Measurements from ENCODE around the gene RFX5. TPM values are rescaled to one million over a fixed set of nuclear protein-coding genes. Genes with fewer than 3 reads are reported as not detected.

The RFX5 gene
- total RNA-seq, 6 experiments from 2014 or later, result 9.8 to 23.0 (median 16.8) TPM

DNA sequence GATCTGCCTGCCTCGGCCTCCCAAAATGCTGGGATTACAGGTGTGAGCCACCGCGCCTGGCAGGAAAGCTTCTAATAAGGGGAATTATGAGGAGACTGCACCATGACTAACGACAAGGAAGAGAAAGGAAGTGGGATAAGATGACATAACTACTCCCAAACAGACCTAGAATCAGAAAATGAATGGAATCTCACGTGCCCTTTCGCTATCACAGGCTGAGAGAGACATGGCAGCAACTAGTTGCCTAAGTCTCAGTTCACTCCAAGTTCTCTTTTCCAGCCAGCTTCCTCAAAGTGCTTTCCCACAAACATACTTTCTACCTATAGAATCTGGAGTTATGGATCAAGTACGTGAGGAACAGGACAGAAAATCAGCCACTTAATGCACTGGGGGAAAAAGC lies 21.8 kb downstream of the RFX5 start:
- no peak overlapping the region for H3K4me3 ChIP-seq
- ATAC-seq, result no peak
- no peaks in the 10 kb centered on the region for H3K27me3 ChIP-seq
- intact Hi-C loops (cut with DNase I), result no loop called here
- H3K4me1 ChIP-seq, result peaks cover 0 to 17% (median 7%) of the 10 kb centered on the region in 4 donors
- DNase-seq, result no peak
- H3K9me3 ChIP-seq, result no peaks in the 10 kb centered on the region
- no peak for TF ChIP-seq POLR2A (IDR thresholded peaks at IDR 0.05)
- no peak for TF ChIP-seq CTCF (IDR thresholded peaks at IDR 0.05)
- 74% methylated on average over 7 of the region's 7 CpGs for WGBS (ENCODE audit: insufficient coverage, low coverage, low lambda C conversion rate, missing lambda C conversion rate)
- peaks cover 0 to 35% (median 0%) of the 10 kb centered on the region in 4 donors for H3K36me3 ChIP-seq
- no peak overlapping the region for H3K27ac ChIP-seq

GRCh38 chr1:151324390-151324930 lies 22.6 kb downstream of the RFX5 start:
- H3K4me1 ChIP-seq, result peaks cover 0 to 17% (median 7%) of the 10 kb centered on the region in 4 donors
- no peak for DNase-seq
- TF ChIP-seq CTCF (IDR thresholded peaks at IDR 0.05) (no peak), POLR2A (IDR thresholded peaks at IDR 0.05) (no peak)
- intact Hi-C loops (cut with DNase I), result no loop called here
- no peaks in the 10 kb centered on the region for H3K9me3 ChIP-seq
- WGBS (ENCODE audit: insufficient coverage, low coverage, low lambda C conversion rate, missing lambda C conversion rate), result 49% methylated on average over 4 of the region's 4 CpGs
- peaks cover 0 to 35% (median 0%) of the 10 kb centered on the region in 4 donors for H3K36me3 ChIP-seq
- no peak overlapping the region for H3K4me3 ChIP-seq
- H3K27me3 ChIP-seq, result no peaks in the 10 kb centered on the region
- no peak overlapping the region for H3K27ac ChIP-seq
- ATAC-seq, result no peak

- Histone ChIP-seq H3K4me3 (no peak overlapping the region), H3K9me3 (no peaks in the 10 kb centered on the region), H3K36me3 (peaks cover 0 to 49% (median 9%) of the 10 kb centered on the region in 4 donors), H3K27ac (no peak overlapping the region), H3K4me1 (peaks cover 0 to 9% (median 5%) of the 10 kb centered on the region in 4 donors), H3K27me3 (no peaks in the 10 kb centered on the region)
- ATAC-seq (no peak), DNase-seq (no peak)
- TF ChIP-seq CTCF (IDR thresholded peaks at IDR 0.05) (no peak), POLR2A (IDR thresholded peaks at IDR 0.05) (no peak)
- intact Hi-C loops (cut with DNase I), result no loop called here
- WGBS (ENCODE audit: insufficient coverage, low coverage, low lambda C conversion rate, missing lambda C conversion rate), result 78% methylated on average over 3 of the region's 3 CpGs
Measured at GRCh38 chr1:151318975-151319374, 28.1 kb downstream of the RFX5 start.

DNA sequence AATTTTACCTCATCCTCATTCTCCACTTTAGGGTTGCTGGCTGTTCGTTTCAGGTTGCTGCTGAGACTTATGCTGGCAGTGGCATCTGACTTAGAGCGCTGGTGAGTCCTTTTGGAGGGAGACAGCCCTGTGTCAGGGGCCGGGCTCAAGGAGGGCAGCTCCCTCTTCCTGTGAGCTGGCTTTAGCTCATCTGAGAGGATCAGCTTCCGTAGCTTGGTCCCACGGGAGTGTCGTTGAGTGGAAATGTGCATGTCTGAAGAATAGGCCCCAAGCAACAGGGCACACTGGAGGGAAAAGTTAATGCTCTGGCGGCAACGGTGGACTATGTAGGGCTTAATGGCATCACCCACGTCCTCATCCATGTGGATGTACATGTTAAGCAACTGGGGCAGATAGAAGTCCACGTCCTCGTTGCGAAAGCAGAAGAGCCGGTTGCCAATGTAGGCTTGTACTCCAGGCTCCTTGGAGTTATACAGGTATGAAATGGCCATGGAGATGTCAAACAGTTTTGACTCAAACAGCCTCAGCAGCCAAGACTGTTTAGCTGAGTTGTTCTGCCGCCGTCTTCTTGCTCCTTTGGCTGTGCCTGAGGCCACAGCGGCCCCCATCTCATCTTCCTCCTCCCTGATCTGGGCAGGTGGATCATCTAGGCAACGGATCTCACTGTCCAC lies 31.4 kb downstream of the RFX5 start:
- ATAC-seq, result no peak
- no peak for DNase-seq
- intact Hi-C loops (cut with DNase I), result no loop called here
- Histone ChIP-seq H3K9me3 (no peaks in the 10 kb centered on the region), H3K27me3 (no peaks in the 10 kb centered on the region), H3K36me3 (peaks cover 0 to 33% (median 9%) of the 10 kb centered on the region in 4 donors), H3K27ac (no peak overlapping the region), H3K4me3 (no peak overlapping the region), H3K4me1 (peaks cover 6 to 42% (median 24%) of the 10 kb centered on the region in 4 donors)
- TF ChIP-seq POLR2A (IDR thresholded peaks at IDR 0.05) (no peak), CTCF (IDR thresholded peaks at IDR 0.05) (no peak)
- 70% methylated on average over 8 of the region's 17 CpGs for WGBS (ENCODE audit: insufficient coverage, low coverage, low lambda C conversion rate, missing lambda C conversion rate)
